SIG-M5 treated with dmso at 0.1 percent for 504 hours (cell line): ENCODE data around the gene PARVA.
"Not testable (repeated sequence)": the region's sequence is repeated elsewhere in the genome, so short reads cannot be mapped to it uniquely, and the experiment has no call there.

Experiments used
- DNase-seq: peaks from one replicate; lab custom pipeline; 2025; ENCODE audit not compliant: unreplicated experiment; lab: John Stamatoyannopoulos, UW

Gene PARVA, protein sequence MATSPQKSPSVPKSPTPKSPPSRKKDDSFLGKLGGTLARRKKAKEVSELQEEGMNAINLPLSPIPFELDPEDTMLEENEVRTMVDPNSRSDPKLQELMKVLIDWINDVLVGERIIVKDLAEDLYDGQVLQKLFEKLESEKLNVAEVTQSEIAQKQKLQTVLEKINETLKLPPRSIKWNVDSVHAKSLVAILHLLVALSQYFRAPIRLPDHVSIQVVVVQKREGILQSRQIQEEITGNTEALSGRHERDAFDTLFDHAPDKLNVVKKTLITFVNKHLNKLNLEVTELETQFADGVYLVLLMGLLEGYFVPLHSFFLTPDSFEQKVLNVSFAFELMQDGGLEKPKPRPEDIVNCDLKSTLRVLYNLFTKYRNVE

DNA sequence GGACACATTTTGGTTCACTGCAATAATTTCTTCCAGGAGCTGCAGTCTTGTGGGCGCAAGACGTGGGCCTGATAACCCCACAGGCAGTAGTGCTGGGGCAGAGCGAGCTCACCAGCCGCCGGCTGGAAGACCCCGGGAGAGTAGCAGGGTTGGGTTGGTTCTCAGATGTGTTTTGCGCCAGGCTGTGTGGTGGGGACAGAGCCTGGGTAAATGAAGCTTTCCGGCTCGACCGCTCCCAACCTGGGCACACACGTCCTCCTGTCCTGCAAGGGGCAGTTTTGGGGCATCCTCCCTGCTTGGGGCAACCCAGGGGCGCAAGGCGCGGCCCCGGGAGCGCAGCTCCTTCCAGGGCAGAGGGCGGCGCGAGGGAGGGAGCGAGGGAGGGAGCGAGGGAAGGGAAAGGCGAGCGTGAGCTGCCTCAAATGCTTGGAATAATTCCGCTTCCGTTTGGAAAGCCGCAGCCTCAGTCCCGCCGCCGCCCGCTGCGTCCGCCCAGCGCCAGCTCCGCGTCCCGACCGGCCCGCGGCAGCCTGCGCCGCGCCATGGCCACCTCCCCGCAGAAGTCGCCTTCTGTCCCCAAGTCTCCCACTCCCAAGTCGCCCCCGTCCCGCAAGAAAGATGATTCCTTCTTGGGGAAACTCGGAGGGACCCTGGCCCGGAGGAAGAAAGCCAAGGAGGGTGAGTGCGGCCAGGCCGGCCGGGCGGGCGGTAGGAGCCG lies at the start of gene PARVA:
PARVA (plus strand) TSS at position 466 of the 718 bp plus-strand sequence; CDS start at position 543, 77 bp downstream.
- no peak for DNase-seq

DNA sequence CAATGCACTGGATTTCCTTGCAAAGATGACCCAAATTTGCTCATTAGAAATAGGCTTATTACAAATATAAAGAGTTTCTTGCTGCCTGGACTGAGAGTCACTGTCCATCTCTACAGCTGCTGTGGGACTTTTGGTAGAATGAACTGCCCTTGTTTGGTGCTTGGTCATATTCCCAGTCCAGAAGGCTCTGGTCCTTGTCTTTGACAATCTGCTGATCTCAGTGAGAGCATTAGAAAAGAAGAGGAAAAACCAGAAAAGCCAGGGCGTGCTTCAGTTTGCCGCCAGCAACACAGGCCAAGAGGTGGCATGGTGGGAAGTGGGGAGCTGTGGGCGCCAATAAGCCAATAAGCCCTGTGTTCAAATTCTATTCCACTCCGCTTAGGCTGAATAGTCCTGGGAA lies 48.2 kb upstream of the PARVA start:
- DNase-seq, result no peak

DNA sequence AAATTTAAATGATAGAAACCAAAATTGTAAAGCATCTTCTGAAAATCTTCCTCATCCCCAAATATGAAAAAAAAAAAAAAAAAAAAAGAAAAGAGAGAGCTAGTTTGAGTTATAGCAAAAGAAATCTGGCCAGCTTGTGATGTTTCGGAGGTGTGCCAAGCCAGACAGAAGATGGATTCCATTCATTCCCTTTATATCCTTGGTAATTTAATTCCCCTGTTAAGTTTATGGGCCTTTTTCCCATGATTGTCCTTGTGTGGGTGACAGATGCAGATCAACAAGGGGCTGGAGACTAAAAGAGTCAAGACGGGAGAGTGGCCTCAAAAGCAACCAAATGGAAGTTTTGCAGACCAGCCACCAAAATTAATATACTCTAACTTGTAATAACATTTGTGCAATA lies 47.6 kb upstream of the PARVA start:
- no peak for DNase-seq

DNA sequence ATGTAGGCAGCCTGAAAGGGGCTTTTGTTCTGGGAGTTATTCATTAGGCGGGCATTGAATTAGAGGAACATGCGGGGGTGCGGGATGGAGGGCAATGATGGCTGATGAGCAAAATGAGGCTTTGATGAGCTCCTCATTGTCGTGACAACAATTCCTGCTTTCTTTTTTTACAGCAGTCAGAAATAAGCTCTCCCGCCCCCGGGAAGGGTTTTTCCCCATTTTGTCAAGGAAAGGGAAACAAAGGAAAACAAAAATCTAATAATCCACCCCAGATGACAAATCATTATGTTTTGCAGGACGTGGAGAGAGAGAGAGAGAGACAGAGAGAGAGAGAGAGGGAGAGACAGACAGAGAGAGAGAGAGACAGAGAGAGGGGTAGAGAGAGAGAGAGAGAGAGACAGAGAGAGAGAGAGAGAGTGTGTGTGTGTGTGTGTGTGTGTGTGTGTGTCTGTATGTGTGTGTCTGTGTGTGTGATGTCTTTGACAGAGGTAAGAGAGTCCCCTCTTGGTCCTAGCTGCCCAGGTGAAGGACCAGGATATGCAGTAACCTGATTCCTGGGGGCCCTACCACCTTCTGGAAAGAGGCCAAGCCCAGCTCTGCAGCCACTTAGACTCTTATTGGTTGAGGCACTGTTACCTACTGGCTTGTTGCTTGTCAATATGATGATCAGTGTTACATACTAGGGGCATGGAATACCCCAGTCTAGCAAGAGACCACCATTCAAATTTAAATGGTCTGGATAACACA lies 46.7 kb upstream of the PARVA start:
- DNase-seq, result no peak

DNA sequence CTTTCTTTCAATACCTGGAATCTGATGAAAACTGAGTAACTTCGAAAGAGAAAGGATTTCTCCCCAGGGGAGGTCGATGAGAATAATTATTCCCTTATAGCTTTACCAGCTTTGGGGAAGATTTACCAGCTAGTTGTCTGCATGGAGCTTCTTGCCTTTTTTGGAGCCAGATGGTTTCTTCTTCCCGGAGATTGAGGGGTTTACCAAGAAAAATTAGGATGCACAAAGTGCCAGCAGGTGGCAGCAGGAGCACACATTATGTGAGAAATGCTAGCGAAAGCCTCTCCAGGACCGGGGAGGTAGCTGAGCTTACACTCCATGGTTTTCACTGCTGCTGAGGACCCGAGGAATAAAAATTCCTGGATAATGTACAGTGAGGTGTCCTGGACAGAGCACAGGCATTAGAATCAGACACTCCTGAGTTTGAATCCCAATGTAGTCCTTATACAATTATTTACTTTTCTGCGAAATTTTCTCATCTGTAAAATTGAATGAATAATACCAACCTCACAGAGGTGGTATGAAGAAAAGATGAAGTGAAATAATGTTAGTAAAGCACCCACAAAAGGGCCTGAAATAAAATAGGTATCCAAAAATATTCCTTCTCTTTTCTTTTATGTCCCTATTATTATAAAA lies 46.0 kb upstream of the PARVA start:
- peak; percentile 53 for DNase-seq

DNA sequence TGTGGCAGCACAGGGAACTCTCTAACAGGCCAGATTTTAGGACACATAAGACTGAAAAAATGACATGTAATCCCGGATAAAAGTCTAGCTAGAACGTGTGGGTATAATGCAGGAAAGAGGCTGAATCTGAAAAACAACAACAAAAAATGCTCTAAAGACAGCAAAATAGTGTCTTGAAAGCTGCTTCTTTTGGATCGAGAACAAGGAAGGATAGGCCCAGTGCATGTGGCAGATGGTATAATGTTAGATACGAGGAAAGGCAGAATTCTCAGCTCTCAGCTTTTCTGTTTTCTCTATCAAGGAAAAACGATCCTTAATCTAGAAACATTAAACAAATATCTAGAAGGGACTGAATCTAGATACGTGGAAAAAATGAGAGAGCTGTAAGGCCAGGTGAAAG lies 33.8 kb upstream of the PARVA start:
- DNase-seq, result no peak

DNA sequence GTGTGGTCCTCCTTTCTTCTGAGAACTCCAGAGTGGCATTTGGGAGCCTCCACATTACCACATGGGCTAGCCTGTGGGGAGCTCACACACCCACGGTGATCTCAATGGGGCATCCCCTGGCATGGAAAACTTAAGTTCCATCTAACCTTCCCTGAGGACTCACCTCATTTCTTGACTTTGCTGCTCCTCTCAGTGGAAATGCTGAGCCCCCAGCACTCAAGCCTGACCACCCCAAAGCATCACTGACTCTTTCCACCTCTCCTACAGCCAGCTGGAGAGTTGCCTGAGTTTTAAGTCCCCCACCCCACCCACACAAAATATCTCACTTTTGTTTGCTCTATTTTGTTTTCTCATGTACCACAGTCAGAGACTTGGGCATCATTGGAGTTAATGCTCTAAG lies 23.8 kb upstream of the PARVA start:
- DNase-seq, result no peak

DNA sequence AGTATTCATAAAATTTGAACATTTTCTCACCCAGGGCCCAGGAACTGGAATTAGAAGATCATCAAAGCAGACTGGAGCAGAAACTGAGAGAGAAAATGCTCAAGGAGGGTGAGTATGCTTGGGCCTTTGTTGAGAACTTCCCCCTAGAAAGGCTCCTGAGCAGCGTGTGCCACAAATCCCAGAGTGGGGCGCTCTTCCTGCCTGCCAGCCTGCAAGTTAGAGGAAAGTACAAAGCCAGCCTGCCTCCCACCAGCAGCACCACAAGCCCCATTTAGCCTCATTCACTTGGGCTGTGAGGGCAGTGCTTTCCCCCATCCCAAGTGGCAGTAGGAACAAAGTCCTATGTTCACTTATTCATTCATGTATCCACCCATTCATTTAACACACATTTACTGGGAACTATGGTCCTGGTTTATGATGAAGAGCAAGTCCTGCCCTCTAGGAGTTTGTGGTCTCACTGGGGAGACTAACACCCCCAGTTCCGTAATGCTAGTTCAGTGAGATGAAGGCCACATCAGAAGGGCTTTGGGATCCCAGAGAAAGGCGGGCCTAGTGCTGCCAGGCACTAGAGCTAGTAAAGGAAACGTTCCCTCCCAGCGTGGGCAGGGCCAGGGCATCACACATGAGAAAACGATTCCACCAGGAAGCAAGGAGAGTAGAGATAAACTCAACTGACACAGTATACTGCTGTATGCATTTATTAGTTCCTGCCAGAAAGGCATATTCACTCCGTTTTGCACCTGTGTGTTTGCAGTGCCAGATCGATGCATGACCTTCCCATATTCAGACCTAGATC lies 22.4 kb upstream of the PARVA start:
- no peak for DNase-seq

DNA sequence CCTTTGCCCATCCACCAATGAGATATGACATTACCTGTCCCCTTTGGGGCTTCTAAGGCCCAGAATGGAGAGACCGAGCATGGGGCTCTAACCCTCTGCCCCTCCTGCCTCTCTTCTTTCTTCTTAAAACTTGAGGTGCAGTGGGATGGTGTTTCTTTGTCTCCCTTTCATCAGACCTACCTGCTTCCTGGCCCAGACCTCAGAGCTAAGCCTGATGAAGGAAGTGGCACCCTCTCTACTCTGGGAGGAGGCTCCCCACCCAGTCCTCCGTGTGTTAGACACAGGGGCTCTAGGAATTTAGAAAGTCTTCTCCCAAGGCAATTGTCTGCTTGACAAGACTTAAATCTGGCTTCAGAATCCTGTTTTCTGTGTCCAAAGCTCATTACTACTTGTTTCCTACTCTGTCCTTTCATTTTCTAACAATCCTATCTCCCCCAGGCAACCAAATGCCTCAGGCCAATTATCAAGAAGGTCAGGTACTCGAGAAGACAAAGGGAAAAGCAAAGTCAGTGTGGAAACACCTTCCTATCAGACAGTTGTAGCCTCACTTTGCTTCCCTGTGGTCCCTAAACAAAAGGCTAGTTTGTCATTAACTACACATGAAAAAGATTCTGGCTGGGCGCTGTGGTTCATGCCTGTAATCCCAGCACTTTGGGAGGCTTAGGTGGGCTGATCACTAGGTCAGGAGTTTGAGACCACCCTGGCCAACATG lies 20.3 kb upstream of the PARVA start:
- no peak for DNase-seq

DNA sequence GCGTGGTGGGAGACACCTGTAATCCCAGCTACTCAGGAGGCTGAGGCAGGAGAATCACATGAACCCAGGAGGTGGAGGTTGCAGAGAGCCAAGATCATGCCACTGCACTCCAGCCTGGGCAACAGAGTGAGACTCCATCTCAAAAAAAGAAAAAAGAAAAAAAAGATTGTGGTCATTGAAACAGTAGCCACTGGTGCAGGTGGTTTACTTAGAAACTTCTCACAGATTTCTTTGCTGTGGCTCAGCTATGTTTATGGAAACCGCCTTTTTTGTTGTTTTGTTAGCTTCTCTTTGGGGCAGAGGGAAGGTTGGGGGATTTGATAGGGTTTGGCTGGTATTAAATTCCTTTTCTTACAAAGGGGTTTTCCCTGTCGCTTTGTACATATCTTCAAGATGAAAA lies 19.7 kb upstream of the PARVA start:
- not testable (repeated sequence) for DNase-seq

DNA sequence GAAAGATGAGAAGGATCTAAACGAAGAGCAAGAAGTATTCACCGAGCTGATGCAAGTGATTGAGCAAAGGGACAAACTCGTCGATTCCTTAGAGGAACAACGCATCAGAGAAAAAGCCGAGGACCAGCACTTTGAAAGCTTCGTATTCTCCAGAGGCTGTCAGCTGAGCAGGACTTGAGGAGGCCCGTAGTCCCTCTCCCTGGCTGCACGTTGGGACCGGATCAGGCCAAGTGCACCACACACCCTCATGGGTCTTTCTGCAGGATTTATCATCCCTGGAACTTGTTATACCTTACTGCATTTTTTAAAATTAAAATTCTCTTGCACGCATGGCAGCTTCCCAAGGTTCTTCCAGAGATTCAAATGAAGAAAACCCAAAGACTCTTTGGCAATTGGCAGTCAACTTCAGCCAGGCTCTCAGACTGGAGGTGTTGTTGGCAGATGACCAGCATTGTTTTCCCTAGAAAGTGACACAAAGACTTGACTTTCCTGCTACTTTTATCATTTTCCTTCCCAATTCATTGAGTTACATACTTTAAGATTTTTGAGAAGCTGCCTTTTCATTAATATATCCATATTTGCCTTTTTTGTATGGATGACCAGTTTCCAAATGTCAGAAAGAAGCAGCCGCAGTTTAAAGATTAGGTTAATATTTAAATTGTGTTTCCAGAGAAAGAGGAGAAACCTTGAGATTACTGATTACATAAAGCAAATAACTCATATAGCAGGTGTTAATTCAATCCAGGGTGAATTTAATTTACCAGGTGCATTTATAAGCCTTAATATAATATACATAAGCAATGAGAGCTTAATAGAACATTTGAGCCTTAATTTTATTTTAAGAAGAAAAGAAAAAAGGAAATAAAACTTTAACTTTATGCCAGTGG lies 18.8 kb upstream of the PARVA start:
- DNase-seq, result no peak

DNA sequence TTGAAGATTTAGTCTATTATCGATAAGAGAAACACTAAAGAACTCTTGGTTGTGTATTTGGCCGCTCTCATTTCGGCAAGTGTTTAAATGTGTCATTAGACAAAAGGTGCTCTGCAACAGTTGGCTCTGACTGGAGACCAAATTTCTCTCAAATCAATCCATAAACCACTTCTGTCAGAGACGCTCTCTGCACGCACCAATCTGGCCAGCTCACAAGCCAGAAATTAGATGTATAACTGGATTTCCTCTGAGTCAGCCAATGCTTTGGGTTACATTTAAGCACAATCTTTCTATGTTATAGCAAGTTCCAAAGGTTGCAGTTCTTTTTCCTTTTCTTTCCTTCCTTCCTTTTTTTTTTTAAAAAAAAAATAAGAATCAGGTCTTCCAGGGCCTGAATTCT lies 17.6 kb upstream of the PARVA start:
- DNase-seq, result no peak

DNA sequence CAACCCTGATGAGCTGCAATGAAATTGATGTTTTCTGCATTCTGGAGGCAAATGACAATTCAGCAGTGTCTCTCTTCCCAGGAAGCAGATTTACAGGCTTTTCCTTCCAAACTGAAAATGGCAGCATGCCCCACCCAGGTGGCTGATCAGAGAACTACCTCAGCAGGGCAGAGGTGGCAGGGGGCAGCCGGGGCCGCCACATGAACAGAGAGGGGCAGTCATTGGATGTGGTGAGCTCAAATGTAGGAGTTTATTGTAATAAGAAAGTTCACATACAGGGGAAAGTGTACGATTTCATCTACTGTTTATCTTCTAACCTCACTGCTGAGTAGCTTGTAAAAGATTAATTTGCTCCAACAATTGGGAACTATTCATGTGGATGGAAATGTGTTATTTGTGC lies 15.7 kb upstream of the PARVA start:
- no peak for DNase-seq

DNA sequence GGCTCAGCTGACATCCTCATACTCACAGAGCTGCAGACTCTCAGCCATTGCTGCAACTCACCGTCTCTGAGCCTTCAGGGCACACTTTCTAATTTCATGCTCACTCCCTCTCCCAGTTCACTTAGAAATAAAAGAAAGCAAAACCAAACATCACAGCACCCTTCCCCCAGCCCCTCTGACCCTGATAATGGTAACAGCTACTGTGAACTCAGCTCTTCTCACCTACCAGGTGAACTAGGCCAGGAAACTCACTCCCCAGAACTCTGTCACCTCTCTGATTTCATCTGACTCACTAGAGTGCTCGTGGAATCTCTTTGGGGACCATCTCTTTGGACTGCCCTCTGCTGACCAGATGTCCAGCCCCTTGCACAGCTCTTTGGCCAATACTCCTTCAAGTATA lies 14.5 kb upstream of the PARVA start:
- no peak for DNase-seq

DNA sequence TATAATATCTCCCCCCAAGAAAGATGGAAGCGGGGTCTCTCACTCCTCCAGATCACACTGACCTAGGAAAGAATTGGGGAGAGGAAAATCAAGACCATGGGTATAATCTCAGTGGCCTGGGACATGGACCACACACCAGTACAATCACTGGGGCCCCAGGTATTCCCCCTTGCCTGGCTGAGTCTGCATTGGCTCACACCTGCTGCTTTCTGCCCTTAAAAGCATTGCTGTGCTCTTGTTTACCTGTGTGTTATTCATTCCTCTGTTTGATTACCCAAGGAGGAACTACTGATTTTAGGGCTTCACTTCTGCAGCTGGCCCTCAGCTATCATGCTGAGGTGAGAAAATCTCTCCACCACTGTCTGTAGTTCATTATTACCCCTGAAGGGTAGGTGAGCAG lies 14.0 kb upstream of the PARVA start:
- DNase-seq, result no peak

DNA sequence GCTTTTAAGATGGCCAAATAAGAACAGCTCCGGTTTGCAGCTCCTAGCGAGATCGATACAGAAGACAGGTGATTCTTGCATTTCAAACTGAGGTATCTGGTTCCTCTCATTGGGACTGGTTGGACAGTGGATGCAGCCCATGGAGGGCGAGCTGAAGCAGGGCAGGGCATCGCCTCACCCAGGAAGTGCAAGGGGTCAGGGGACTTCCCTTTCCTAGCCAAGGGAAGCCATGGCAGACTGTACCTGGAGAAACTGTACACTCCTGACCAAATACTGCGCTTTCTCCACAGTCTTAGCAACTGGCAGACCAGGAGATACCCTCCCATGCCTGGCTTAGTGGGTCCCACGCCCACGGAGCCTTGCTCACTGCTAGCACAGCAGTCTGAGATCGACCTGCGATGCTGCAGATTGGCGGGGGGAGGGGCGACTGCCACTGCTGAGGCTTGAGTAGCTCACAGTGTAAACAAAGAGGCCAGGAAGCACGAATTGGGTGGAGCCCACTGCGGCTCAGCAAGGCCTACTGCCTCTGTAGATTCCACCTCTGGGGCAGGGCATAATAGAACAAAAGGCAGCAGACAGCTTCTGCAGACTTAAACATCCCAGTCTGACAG lies 11.3 kb upstream of the PARVA start:
- DNase-seq, result not testable (repeated sequence)

DNA sequence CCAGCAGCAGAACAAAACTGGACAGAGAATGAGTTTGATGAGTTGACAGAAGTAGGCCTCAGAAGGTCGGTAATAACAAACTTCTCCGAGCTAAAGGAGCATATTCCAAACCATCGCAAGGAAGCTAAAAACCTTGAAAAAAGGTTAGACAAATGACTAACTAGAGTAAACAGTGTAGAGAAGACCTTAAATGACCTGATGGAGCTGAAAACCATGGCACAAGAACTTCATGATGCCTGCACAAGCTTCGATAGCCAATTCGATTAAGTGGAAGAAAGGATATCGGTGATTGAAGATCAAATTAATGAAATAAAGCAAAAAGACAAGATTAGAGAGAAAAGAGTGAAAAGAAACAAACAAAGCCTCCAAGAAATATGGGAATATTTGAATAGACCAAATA lies 10.3 kb upstream of the PARVA start:
- not testable (repeated sequence) for DNase-seq

DNA sequence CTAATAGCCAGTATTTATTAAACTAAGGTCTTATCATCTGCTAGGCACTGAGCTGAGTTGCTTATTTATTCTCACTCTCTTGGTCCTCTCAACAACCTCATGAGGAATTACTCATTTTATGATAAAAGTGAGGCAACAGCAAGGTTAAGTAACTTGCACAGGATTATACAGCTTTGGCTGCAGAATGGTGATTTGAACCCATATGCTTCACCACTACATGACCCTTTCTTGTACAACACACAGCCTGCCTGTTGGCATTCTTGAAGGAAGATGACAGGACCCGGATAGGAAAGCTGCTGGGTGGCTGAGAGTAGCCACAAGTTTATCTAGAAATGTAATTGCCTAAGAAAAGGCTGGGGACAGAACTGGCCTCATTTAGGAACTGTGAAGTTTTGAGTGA lies 5.3 kb upstream of the PARVA start:
- DNase-seq, result no peak

DNA sequence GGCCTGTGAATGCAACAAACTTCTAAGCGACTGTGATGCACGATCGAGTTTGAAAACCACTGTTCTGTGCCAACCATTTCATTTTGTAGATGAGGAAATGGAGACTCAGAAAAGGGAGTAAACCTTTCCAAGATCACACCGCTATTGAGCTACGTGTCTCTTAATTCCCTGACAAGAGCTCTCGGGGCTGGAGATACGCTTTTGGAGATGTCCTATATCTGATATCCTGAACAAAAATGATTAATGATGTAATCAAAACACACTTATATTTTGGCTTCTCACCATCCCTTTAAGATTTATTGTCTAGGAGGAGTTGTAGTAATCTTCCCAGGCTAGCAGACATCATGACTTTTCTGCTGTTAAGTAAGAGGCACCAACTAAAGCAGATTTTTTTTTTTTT lies 1.7 kb upstream of the PARVA start:
- no peak for DNase-seq
